Measurements from ENCODE around the gene MAPK7. TPM values are rescaled to one million over a fixed set of nuclear protein-coding genes. Genes with fewer than 3 reads are reported as not detected.

The MAPK7 gene
- total and polyA plus RNA-seq, 9 of the 15 experiments (the other 6 are each of a cell fraction or from before 2014, with no cell fraction given): 0.46 to 7.5 (median 2.5) TPM

DNA sequence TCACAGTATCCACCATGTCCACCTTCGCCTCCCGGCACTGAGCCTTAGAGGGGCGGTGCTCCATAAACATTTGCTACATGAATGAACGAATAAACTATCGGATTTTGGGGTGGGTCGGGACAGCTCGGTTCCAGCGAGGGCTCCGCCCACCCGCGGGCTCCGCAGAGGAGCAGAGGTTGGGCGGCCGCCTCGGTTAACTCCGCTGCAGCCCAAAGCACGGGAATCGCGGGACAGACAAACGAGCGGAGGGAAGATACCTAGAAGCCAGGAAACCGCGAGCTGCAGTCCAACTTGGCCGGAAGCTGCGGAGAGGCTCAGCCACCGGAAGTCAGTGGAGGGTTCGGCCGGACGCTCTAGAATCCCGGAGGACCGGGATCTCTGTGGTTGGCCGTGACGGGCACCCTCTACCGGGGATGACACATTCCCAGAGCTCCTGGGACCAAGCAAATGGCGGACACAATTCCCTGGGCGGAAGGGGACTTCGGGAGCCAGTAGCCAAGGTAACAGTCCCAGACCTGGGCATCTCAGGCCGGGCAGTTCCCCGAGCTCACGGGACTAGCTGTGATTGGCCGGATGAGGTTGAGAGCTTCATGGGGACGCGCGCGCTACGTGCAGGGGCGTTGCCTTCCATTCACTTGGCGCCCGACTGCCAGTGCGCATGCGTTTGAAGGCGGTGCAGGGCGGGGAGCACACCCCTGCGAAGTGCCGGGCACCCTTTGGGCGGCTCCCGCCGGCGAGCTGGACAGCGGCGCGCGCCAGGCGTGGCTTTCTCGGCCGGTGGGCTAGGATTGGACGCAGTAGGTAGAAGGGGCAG lies 489 bp upstream of the MAPK7 start (continued):
- TF ChIP-seq MAZ (CRISPR knock-in tag; conservative IDR thresholded peaks at IDR 0.05 in 1 of 2, IDR thresholded peaks at IDR 0.05 in 1 of 2) (peak in 1 of 2 experiments; percentile 52; a peak in 2 of 4 replicates), RUNX1 (IDR thresholded peaks at IDR 0.05; ENCODE audit: low read depth) (no peak), ZNF217 (CRISPR knock-in tag; IDR thresholded peaks at IDR 0.05) (no peak), HMGN3 (IDR thresholded peaks at IDR 0.05; ENCODE audit: borderline replicate concordance, extremely low read depth, insufficient read length, low read depth, low read length) (peak; percentile 9), ETS2 (tag; IDR thresholded peaks at IDR 0.05; ENCODE audit: borderline replicate concordance, poor library complexity, severe bottlenecking) (no peak), RBM34 (IDR thresholded peaks at IDR 0.05; ENCODE audit: borderline replicate concordance, insufficient read depth, low read length) (no peak), KAT8 (IDR thresholded peaks at IDR 0.05; ENCODE audit: low read depth) (no peak), POLR2AphosphoS5 (IDR thresholded peaks at IDR 0.05; ENCODE audit: control insufficient read depth, insufficient read depth, low read depth, low read length) (peak; percentile 66), RFX1 (IDR thresholded peaks at IDR 0.05) (peak; percentile 76), EP400 (IDR thresholded peaks at IDR 0.05) (peak; percentile 83), HNRNPUL1 (IDR thresholded peaks at IDR 0.05; ENCODE audit: low read length) (no peak), MCM7 (IDR thresholded peaks at IDR 0.05) (no peak), XRCC3 (IDR thresholded peaks at IDR 0.05) (no peak), HIVEP1 (CRISPR knock-in tag; IDR thresholded peaks at IDR 0.05) (no peak), MTA3 (IDR thresholded peaks at IDR 0.05; ENCODE audit: borderline replicate concordance) (no peak), HNRNPLL (IDR thresholded peaks at IDR 0.05; ENCODE audit: low read depth, low read length, poor library complexity, severe bottlenecking) (peak; percentile 84), ARNT (IDR thresholded peaks at IDR 0.05) (0 out of 4 replicates have a peak, but pooled peaks of 1 of the 2 experiments have one; percentile 19), SP1 (CRISPR knock-in tag; IDR thresholded peaks at IDR 0.05) (peak; percentile 81), NFIC (IDR thresholded peaks at IDR 0.05) (no peak), CXXC5 (CRISPR knock-in tag; IDR thresholded peaks at IDR 0.05) (peak; percentile 63), KLF1 (tag; IDR thresholded peaks at IDR 0.05) (peak; percentile 95), SIN3A (IDR thresholded peaks at IDR 0.05; ENCODE audit: borderline replicate concordance in 2 of 2, control insufficient read depth in 1 of 2, low read depth in 2 of 2, low read length in 2 of 2) (peak in 1 of 2 experiments; percentile 25; a peak in 1 of 4 replicates), SP2 (IDR thresholded peaks at IDR 0.05; ENCODE audit: extremely low read depth, low read depth, low read length, poor library complexity, severe bottlenecking) (peak; percentile 93)
- TF ChIP-seq, protein P1, sequence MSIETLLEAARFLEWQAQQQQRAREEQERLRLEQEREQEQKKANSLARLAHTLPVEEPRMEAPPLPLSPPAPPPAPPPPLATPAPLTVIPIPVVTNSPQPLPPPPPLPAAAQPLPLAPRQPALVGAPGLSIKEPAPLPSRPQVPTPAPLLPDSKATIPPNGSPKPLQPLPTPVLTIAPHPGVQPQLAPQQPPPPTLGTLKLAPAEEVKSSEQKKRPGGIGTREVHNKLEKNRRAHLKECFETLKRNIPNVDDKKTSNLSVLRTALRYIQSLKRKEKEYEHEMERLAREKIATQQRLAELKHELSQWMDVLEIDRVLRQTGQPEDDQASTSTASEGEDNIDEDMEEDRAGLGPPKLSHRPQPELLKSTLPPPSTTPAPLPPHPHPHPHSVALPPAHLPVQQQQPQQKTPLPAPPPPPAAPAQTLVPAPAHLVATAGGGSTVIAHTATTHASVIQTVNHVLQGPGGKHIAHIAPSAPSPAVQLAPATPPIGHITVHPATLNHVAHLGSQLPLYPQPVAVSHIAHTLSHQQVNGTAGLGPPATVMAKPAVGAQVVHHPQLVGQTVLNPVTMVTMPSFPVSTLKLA (conservative IDR thresholded peaks at IDR 0.05): peak; percentile 68 to 76
- TF ChIP-seq, protein P2, sequence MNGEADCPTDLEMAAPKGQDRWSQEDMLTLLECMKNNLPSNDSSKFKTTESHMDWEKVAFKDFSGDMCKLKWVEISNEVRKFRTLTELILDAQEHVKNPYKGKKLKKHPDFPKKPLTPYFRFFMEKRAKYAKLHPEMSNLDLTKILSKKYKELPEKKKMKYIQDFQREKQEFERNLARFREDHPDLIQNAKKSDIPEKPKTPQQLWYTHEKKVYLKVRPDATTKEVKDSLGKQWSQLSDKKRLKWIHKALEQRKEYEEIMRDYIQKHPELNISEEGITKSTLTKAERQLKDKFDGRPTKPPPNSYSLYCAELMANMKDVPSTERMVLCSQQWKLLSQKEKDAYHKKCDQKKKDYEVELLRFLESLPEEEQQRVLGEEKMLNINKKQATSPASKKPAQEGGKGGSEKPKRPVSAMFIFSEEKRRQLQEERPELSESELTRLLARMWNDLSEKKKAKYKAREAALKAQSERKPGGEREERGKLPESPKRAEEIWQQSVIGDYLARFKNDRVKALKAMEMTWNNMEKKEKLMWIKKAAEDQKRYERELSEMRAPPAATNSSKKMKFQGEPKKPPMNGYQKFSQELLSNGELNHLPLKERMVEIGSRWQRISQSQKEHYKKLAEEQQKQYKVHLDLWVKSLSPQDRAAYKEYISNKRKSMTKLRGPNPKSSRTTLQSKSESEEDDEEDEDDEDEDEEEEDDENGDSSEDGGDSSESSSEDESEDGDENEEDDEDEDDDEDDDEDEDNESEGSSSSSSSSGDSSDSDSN (IDR thresholded peaks at IDR 0.05; ENCODE audit: borderline replicate concordance in 1 of 2, low read depth in 2 of 2, low read length in 2 of 2): peak in 1 of 2 experiments; percentile 42; a peak in 1 of 4 replicates

Measured in K562 (cell line).